Activated T-helper 2 cell treated with anti-CD3 and anti-CD28 coated beads, Interferon-gamma antibody, Interleukin-2, Interleukin-4, amounts not matched to agents 10 μg/mL and 5 μg/mL and 100 μg/mL, durations not matched to agents 14 hours and 24 hours and 36 hours (primary cell): ENCODE data around the gene VASP. TPM values are rescaled to one million over a fixed set of nuclear protein-coding genes. Genes with fewer than 3 reads are reported as not detected.
A peak's percentile ranks its signal among the peaks of the same experiment; 100 is the strongest.

Experiments used
- DNase-seq: peaks from one replicate; pipeline ENCODE4 v3.0.0; 2021; ENCODE audit warnings: low spot score
- H3K27ac Mint-ChIP-seq: one replicate; pipeline ENCODE4 v1.8.0; 2021; ENCODE audit warnings: mixed read lengths
- H3K27me3 Mint-ChIP-seq: one replicate; pipeline ENCODE4 v1.8.0; 2021; ENCODE audit warnings: low read depth, mixed read lengths
- H3K36me3 Mint-ChIP-seq: one replicate; pipeline ENCODE4 v1.8.0; 2021; ENCODE audit warnings: low read depth, mixed read lengths
- H3K4me1 Mint-ChIP-seq: one replicate; pipeline ENCODE4 v1.8.0; 2021; ENCODE audit warnings: low read depth, mixed read lengths
- H3K4me3 Mint-ChIP-seq: one replicate; pipeline ENCODE4 v1.8.0; 2021; ENCODE audit warnings: low read depth, mild to moderate bottlenecking, moderate library complexity, mixed read lengths
- H3K9me3 Mint-ChIP-seq: one replicate; pipeline ENCODE4 v1.8.0; 2021; ENCODE audit warnings: mixed read lengths
- intact Hi-C: fragments of 100-400 bp; cut with micrococcal nuclease; formaldehyde crosslinking; loops from one replicate; pipeline ENCODE4 v1.15.1; 2023
- total RNA-seq: library from RNA; stranded (reverse); gene quantifications from 2 replicates; pipeline ENCODE4 v1.2.3, GENCODE V29; 2022

Gene VASP
- total RNA-seq, 1 donor from 2014 or later, result 232 TPM

GRCh38 chr19:45476304-45476703, 31.0 kb upstream of the VASP start:
- no peaks in the 10 kb centered on the region for H3K9me3 Mint-ChIP-seq
- H3K27me3 Mint-ChIP-seq, result peaks cover 46% of the 10 kb centered on the region
- H3K4me1 Mint-ChIP-seq, result peaks cover 38% of the 10 kb centered on the region
- no peak for DNase-seq
- intact Hi-C loops, result loop anchor here (5.0 kb wide), 1 partner anchor 224 kb away; the partner anchor contains the start of gene MARK4
- H3K36me3 Mint-ChIP-seq, result peaks cover 33% of the 10 kb centered on the region
- H3K4me3 Mint-ChIP-seq, result peak overlapping the region; percentile 52
- H3K27ac Mint-ChIP-seq, result no peak overlapping the region

GRCh38 chr19:45477186-45477585, 30.1 kb upstream of the VASP start:
- intact Hi-C loops, result loop anchor here (5.0 kb wide), 1 partner anchor 225 kb away; the partner anchor contains the start of gene MARK4
- DNase-seq, result no peak
- peaks cover 33% of the 10 kb centered on the region for H3K4me1 Mint-ChIP-seq
- peaks cover 24% of the 10 kb centered on the region for H3K36me3 Mint-ChIP-seq
- H3K9me3 Mint-ChIP-seq, result no peaks in the 10 kb centered on the region
- H3K27me3 Mint-ChIP-seq, result peaks cover 38% of the 10 kb centered on the region
- no peak overlapping the region for H3K27ac Mint-ChIP-seq
- peak overlapping the region; percentile 57 for H3K4me3 Mint-ChIP-seq

GRCh38 chr19:45477713-45478453, 29.4 kb upstream of the VASP start:
- DNase-seq, result peak; percentile 27
- intact Hi-C loops, result loop anchor here (1.0 to 5.0 kb wide), 6 partner anchors 9 to 226 kb away; partner anchors contain the start of genes MARK4 and PPP1R13L

GRCh38 chr19:45478454-45479238, 28.6 kb upstream of the VASP start:
- Mint-ChIP-seq H3K27ac (peak overlapping the region; percentile 98), H3K27me3 (peaks cover 25% of the 10 kb centered on the region), H3K4me1 (peaks cover 27% of the 10 kb centered on the region), H3K36me3 (peaks cover 11% of the 10 kb centered on the region), H3K4me3 (peak overlapping the region; percentile 67), H3K9me3 (no peaks in the 10 kb centered on the region)
- DNase-seq, result peak; percentile 88
- intact Hi-C loops, result loop anchor here (1.0 to 5.0 kb wide), 9 partner anchors 9 to 226 kb away; partner anchors contain the start of genes ERCC2, MARK4 and PPP1R13L

More at GRCh38 chr19:45477713-45478453, 29.4 kb upstream of the VASP start:
- H3K4me1 Mint-ChIP-seq, result peaks cover 27% of the 10 kb centered on the region
- no peaks in the 10 kb centered on the region for H3K9me3 Mint-ChIP-seq
- peak overlapping the region; percentile 67 for H3K4me3 Mint-ChIP-seq
- peaks cover 32% of the 10 kb centered on the region for H3K27me3 Mint-ChIP-seq
- H3K27ac Mint-ChIP-seq, result peak overlapping the region; percentile 98
- peaks cover 17% of the 10 kb centered on the region for H3K36me3 Mint-ChIP-seq

GRCh38 chr19:45483033-45483432, 24.2 kb upstream of the VASP start:
- peaks cover 2% of the 10 kb centered on the region for H3K27me3 Mint-ChIP-seq
- DNase-seq, result no peak
- intact Hi-C loops, result no loop called here
- H3K36me3 Mint-ChIP-seq, result no peaks in the 10 kb centered on the region
- no peak overlapping the region for H3K27ac Mint-ChIP-seq
- H3K4me1 Mint-ChIP-seq, result peaks cover 21% of the 10 kb centered on the region
- no peak overlapping the region for H3K4me3 Mint-ChIP-seq
- no peaks in the 10 kb centered on the region for H3K9me3 Mint-ChIP-seq

GRCh38 chr19:45484273-45484945, 22.9 kb upstream of the VASP start:
- no peaks in the 10 kb centered on the region for H3K9me3 Mint-ChIP-seq
- no peak overlapping the region for H3K27ac Mint-ChIP-seq
- no peaks in the 10 kb centered on the region for H3K36me3 Mint-ChIP-seq
- intact Hi-C loops, result loop anchor here (2.0 kb wide), 1 partner anchor 22 kb away; the partner anchor contains the start of gene VASP
- no peak for DNase-seq
- H3K27me3 Mint-ChIP-seq, result peaks cover 2% of the 10 kb centered on the region
- H3K4me3 Mint-ChIP-seq, result peak overlapping the region; percentile 47
- peaks cover 13% of the 10 kb centered on the region for H3K4me1 Mint-ChIP-seq

- Mint-ChIP-seq H3K27me3 (peaks cover 2% of the 10 kb centered on the region), H3K9me3 (no peaks in the 10 kb centered on the region), H3K4me1 (peaks cover 10% of the 10 kb centered on the region), H3K27ac (peak overlapping the region; percentile 72), H3K4me3 (peak overlapping the region; percentile 88), H3K36me3 (no peaks in the 10 kb centered on the region)
- intact Hi-C loops, result loop anchor here (1.0 to 2.0 kb wide), 2 partner anchors 21 to 46 kb away; partner anchors contain the start of gene VASP
- DNase-seq, result peak; percentile 95
Observed at GRCh38 chr19:45485305-45486077, 21.8 kb upstream of the VASP start.

GRCh38 chr19:45488708-45489107, 18.6 kb upstream of the VASP start:
- Mint-ChIP-seq H3K36me3 (no peaks in the 10 kb centered on the region), H3K9me3 (no peaks in the 10 kb centered on the region), H3K4me3 (no peak overlapping the region), H3K27ac (no peak overlapping the region), H3K4me1 (peaks cover 19% of the 10 kb centered on the region), H3K27me3 (peaks cover 2% of the 10 kb centered on the region)
- DNase-seq, result no peak
- intact Hi-C loops, result no loop called here

GRCh38 chr19:45489216-45489855, 17.9 kb upstream of the VASP start:
- Mint-ChIP-seq H3K27ac (no peak overlapping the region), H3K4me3 (no peak overlapping the region), H3K4me1 (peaks cover 21% of the 10 kb centered on the region), H3K36me3 (no peaks in the 10 kb centered on the region), H3K9me3 (no peaks in the 10 kb centered on the region), H3K27me3 (peaks cover 2% of the 10 kb centered on the region)
- intact Hi-C loops, result no loop called here
- DNase-seq, result no peak

- Mint-ChIP-seq H3K36me3 (no peaks in the 10 kb centered on the region), H3K27ac (no peak overlapping the region), H3K4me1 (peaks cover 20% of the 10 kb centered on the region), H3K4me3 (peak overlapping the region; percentile 76), H3K9me3 (no peaks in the 10 kb centered on the region), H3K27me3 (peaks cover 14% of the 10 kb centered on the region)
- intact Hi-C loops, result loop anchor here (2.0 kb wide), 1 partner anchor 67 kb away; no protein-coding TSS in a partner anchor
- no peak for DNase-seq
Observed at GRCh38 chr19:45492137-45492626, 15.1 kb upstream of the VASP start.

GRCh38 chr19:45492627-45493470, 14.4 kb upstream of the VASP start:
- H3K4me1 Mint-ChIP-seq, result peaks cover 24% of the 10 kb centered on the region
- H3K27ac Mint-ChIP-seq, result peak overlapping the region; percentile 39
- H3K4me3 Mint-ChIP-seq, result peak overlapping the region; percentile 76
- no peaks in the 10 kb centered on the region for H3K9me3 Mint-ChIP-seq
- intact Hi-C loops, result loop anchor here (2.0 kb wide), 1 partner anchor 66 kb away; no protein-coding TSS in a partner anchor
- DNase-seq, result no peak
- peaks cover 15% of the 10 kb centered on the region for H3K27me3 Mint-ChIP-seq
- no peaks in the 10 kb centered on the region for H3K36me3 Mint-ChIP-seq
